ENCODE data around the gene UNC50.

Gene UNC50

GRCh38 chr2:98560256-98560771, 48.1 kb upstream of the UNC50 start:
- Histone ChIP-seq H3K79me2 (ENCODE audit: low read length) (peaks cover 88% of the 10 kb centered on the region), H2AFZ (ENCODE audit: low read length) (no peak overlapping the region), H3F3A (ENCODE audit: insufficient read depth, low read length) (no peaks in the 10 kb centered on the region), H4K20me1 (ENCODE audit: insufficient read depth, low read length) (no peaks in the 10 kb centered on the region), H3K9me3 (replicated peaks; ENCODE audit: insufficient read depth, low read length) (no peaks in the 10 kb centered on the region), H3K4me3 (ENCODE audit: low read length) (no peak overlapping the region), H3K27ac (ENCODE audit: low read length) (no peak overlapping the region), H3K4me2 (ENCODE audit: low read depth, low read length) (no peak overlapping the region), H3K9ac (ENCODE audit: low read length) (no peak overlapping the region), H3K36me3 (replicated peaks; ENCODE audit: insufficient read depth, low read length) (peaks cover 25% of the 10 kb centered on the region), H3K4me1 (ENCODE audit: low read length) (peaks cover 12% of the 10 kb centered on the region), H3K9me2 (replicated peaks; ENCODE audit: insufficient read depth, low read length) (no peaks in the 10 kb centered on the region), H3K27me3 (replicated peaks; ENCODE audit: insufficient read depth, low read length) (no peaks in the 10 kb centered on the region)
- no peak for TF ChIP-seq CTCF (IDR thresholded peaks at IDR 0.05; ENCODE audit: low read length)
- no peak for TF ChIP-seq EZH2 (optimal IDR thresholded peaks at IDR 0.05; ENCODE audit: low read depth, low read length)
- TF ChIP-seq EZH2phosphoT487 (IDR thresholded peaks at IDR 0.05; ENCODE audit: low read length), result no peak
- no peak for DNase-seq

GRCh38 chr2:98561018-98561417, 47.4 kb upstream of the UNC50 start:
- Histone ChIP-seq H3K4me2 (ENCODE audit: low read depth, low read length) (no peak overlapping the region), H3K4me3 (ENCODE audit: low read length) (no peak overlapping the region), H2AFZ (ENCODE audit: low read length) (no peak overlapping the region), H4K20me1 (ENCODE audit: insufficient read depth, low read length) (no peaks in the 10 kb centered on the region), H3K9me3 (replicated peaks; ENCODE audit: insufficient read depth, low read length) (no peaks in the 10 kb centered on the region), H3F3A (ENCODE audit: insufficient read depth, low read length) (no peaks in the 10 kb centered on the region), H3K36me3 (replicated peaks; ENCODE audit: insufficient read depth, low read length) (peaks cover 31% of the 10 kb centered on the region), H3K9ac (ENCODE audit: low read length) (no peak overlapping the region), H3K9me2 (replicated peaks; ENCODE audit: insufficient read depth, low read length) (no peaks in the 10 kb centered on the region), H3K27me3 (replicated peaks; ENCODE audit: insufficient read depth, low read length) (no peaks in the 10 kb centered on the region), H3K27ac (ENCODE audit: low read length) (no peak overlapping the region), H3K4me1 (ENCODE audit: low read length) (peaks cover 5% of the 10 kb centered on the region), H3K79me2 (ENCODE audit: low read length) (peaks cover 89% of the 10 kb centered on the region)
- TF ChIP-seq EZH2 (optimal IDR thresholded peaks at IDR 0.05; ENCODE audit: low read depth, low read length) (no peak), EZH2phosphoT487 (IDR thresholded peaks at IDR 0.05; ENCODE audit: low read length) (no peak), CTCF (IDR thresholded peaks at IDR 0.05; ENCODE audit: low read length) (no peak)
- no peak for DNase-seq

- no peak overlapping the region for H3K4me3 ChIP-seq (ENCODE audit: low read length)
- no peak for DNase-seq
- peaks cover 38% of the 10 kb centered on the region for H3K36me3 ChIP-seq (replicated peaks; ENCODE audit: insufficient read depth, low read length)
- peaks cover 91% of the 10 kb centered on the region for H3K79me2 ChIP-seq (ENCODE audit: low read length)
- H3K27me3 ChIP-seq (replicated peaks; ENCODE audit: insufficient read depth, low read length), result no peaks in the 10 kb centered on the region
- H3K9me3 ChIP-seq (replicated peaks; ENCODE audit: insufficient read depth, low read length), result no peaks in the 10 kb centered on the region
- no peaks in the 10 kb centered on the region for H3K4me1 ChIP-seq (ENCODE audit: low read length)
- H3K9ac ChIP-seq (ENCODE audit: low read length), result no peak overlapping the region
- H4K20me1 ChIP-seq (ENCODE audit: insufficient read depth, low read length), result no peaks in the 10 kb centered on the region
- no peaks in the 10 kb centered on the region for H3F3A ChIP-seq (ENCODE audit: insufficient read depth, low read length)
- no peaks in the 10 kb centered on the region for H3K9me2 ChIP-seq (replicated peaks; ENCODE audit: insufficient read depth, low read length)
- no peak overlapping the region for H3K27ac ChIP-seq (ENCODE audit: low read length)
- H3K4me2 ChIP-seq (ENCODE audit: low read depth, low read length), result no peak overlapping the region
- H2AFZ ChIP-seq (ENCODE audit: low read length), result no peak overlapping the region
- TF ChIP-seq EZH2 (optimal IDR thresholded peaks at IDR 0.05; ENCODE audit: low read depth, low read length), result no peak
- TF ChIP-seq EZH2phosphoT487 (IDR thresholded peaks at IDR 0.05; ENCODE audit: low read length), result no peak
- TF ChIP-seq CTCF (IDR thresholded peaks at IDR 0.05; ENCODE audit: low read length), result no peak
Measured at GRCh38 chr2:98561902-98562695, 46.3 kb upstream of the UNC50 start.
